ENCODE measurements around the gene IVL. TPM values are rescaled to one million over a fixed set of nuclear protein-coding genes. Genes with fewer than 3 reads are reported as not detected.

IVL gene
- total RNA-seq, 2 donors from 2014 or later: not detected

DNA sequence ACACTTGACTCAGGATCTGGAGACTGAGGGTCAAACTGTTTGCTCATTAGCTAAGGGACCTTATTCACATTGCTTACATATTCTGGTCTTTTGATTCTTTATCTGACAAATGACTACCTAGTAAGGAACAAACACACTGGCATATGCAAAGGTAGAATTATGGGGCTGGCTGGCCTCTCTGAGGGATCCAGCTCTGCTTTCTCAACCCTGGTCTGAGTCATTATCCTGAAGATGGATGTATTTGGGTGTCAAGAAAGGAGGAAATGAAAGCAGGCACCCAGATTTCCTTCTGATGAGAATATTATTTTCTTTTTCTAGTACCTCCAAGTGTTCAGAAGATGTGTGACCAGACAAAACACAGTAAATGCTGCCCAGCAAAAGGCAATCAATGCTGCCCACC lies 24.3 kb upstream of the IVL start:
- H3K4me1 ChIP-seq (ENCODE audit: control insufficient read depth, insufficient read depth, low read length): no peaks in the 10 kb centered on the region
- H3K9me3 Mint-ChIP-seq: peaks cover 88% of the 10 kb centered on the region

DNA sequence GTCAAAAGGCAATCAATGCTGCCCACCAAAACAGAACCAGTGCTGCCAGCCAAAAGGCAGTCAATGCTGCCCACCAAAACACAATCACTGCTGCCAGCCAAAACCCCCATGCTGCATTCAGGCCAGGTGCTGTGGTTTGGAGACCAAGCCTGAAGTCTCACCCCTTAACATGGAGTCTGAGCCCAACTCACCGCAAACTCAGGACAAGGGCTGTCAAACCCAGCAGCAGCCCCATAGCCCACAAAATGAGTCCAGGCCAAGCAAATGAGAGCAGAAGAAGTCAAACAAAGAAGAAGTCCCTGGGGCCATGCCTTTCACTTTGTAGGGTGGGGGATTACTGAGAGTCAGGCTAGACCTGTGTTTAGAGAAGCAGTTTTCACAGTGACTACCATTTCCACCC lies 23.8 kb upstream of the IVL start:
- Mint-ChIP-seq H3K4me1 (no peaks in the 10 kb centered on the region), H3K9me3 (peaks cover 89% of the 10 kb centered on the region), H3K36me3 (ENCODE audit: low read depth) (no peaks in the 10 kb centered on the region), H3K27me3 (ENCODE audit: insufficient read depth) (peaks cover 3% of the 10 kb centered on the region), H3K4me3 (no peak overlapping the region), H3K27ac (no peak overlapping the region)
- no peak for DNase-seq
- no peaks in the 10 kb centered on the region for H3K27me3 ChIP-seq (ENCODE audit: control insufficient read depth, insufficient read depth, low read length, poor library complexity, severe bottlenecking)
- H3K36me3 ChIP-seq (ENCODE audit: control insufficient read depth, insufficient read depth, low read length): no peaks in the 10 kb centered on the region
- 80 to 91% methylated on average over 1 of the region's 1 CpG for WGBS, 2 experiments (ENCODE audit: insufficient coverage in 1 of 2, insufficient read length in 1 of 2)
- TF ChIP-seq, protein P1, sequence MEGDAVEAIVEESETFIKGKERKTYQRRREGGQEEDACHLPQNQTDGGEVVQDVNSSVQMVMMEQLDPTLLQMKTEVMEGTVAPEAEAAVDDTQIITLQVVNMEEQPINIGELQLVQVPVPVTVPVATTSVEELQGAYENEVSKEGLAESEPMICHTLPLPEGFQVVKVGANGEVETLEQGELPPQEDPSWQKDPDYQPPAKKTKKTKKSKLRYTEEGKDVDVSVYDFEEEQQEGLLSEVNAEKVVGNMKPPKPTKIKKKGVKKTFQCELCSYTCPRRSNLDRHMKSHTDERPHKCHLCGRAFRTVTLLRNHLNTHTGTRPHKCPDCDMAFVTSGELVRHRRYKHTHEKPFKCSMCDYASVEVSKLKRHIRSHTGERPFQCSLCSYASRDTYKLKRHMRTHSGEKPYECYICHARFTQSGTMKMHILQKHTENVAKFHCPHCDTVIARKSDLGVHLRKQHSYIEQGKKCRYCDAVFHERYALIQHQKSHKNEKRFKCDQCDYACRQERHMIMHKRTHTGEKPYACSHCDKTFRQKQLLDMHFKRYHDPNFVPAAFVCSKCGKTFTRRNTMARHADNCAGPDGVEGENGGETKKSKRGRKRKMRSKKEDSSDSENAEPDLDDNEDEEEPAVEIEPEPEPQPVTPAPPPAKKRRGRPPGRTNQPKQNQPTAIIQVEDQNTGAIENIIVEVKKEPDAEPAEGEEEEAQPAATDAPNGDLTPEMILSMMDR (conservative IDR thresholded peaks at IDR 0.05): no peak
- no peak overlapping the region for H3K9ac ChIP-seq (ENCODE audit: extremely low read depth, low read length, poor library complexity, severe bottlenecking)
- H3K9me3 ChIP-seq (ENCODE audit: control insufficient read depth, low read length): peaks cover 41% of the 10 kb centered on the region
- no peak overlapping the region for H3K4me3 ChIP-seq (ENCODE audit: low read length)
- no peaks in the 10 kb centered on the region for H3K4me1 ChIP-seq (ENCODE audit: control insufficient read depth, insufficient read depth, low read length)
- H3K27ac ChIP-seq (ENCODE audit: low read depth, low read length): no peak overlapping the region

More for the DNA sequence above, 24.3 kb upstream of the IVL start:
- H3K27ac ChIP-seq (ENCODE audit: low read depth, low read length): no peak overlapping the region
- H3K36me3 ChIP-seq (ENCODE audit: control insufficient read depth, insufficient read depth, low read length): no peaks in the 10 kb centered on the region
- H3K4me3 ChIP-seq (ENCODE audit: low read length): no peak overlapping the region
- no peaks in the 10 kb centered on the region for H3K27me3 ChIP-seq (ENCODE audit: control insufficient read depth, insufficient read depth, low read length, poor library complexity, severe bottlenecking)
- H3K9me3 ChIP-seq (ENCODE audit: control insufficient read depth, low read length): peaks cover 37% of the 10 kb centered on the region
- DNase-seq: no peak
- Mint-ChIP-seq H3K4me3 (no peak overlapping the region), H3K36me3 (ENCODE audit: low read depth) (no peaks in the 10 kb centered on the region), H3K27ac (no peak overlapping the region), H3K4me1 (no peaks in the 10 kb centered on the region), H3K27me3 (ENCODE audit: insufficient read depth) (peaks cover 3% of the 10 kb centered on the region)
- TF ChIP-seq, protein P1 (conservative IDR thresholded peaks at IDR 0.05): no peak
- H3K9ac ChIP-seq (ENCODE audit: extremely low read depth, low read length, poor library complexity, severe bottlenecking): no peak overlapping the region

DNA sequence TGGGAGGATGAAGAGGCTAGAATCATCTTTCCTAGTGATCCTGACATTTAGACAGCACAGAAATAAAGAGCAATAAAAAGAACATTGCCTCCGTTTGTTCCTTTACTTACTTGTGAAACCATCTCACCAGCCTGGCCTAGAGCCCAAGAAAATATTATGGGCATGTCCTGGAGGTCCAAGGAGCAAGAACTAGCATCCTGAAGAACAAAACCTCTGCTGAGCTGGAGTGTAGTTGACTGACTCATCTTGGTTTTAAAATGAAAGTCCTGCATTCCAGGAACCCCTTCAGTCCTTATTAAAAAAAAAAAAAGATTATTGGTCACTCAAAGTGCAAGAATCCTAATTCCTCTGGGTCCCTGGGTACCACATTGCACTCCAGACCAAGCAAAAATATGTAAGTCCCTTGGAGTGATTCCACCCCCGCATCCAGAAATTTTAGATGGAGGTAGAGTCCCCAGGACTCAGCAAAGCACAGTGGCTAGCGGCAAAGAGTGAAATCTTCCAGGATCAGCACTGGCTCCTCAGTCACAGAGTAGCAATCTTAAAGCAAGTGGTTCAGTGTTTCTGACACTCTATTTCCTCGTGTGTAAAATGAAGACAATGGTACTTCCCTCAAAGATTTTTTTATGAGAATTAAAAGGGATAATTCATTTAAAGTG lies 23.3 kb upstream of the IVL start:
- WGBS, 2 experiments (ENCODE audit: insufficient coverage in 1 of 2, insufficient read length in 1 of 2): 55 to 59% methylated on average over 2 to 4 of the region's 4 CpGs
- no peak for DNase-seq
- Histone ChIP-seq H3K27me3 (ENCODE audit: control insufficient read depth, insufficient read depth, low read length, poor library complexity, severe bottlenecking) (no peaks in the 10 kb centered on the region), H3K27ac (ENCODE audit: low read depth, low read length) (no peak overlapping the region), H3K4me3 (ENCODE audit: low read length) (no peak overlapping the region), H3K9me3 (ENCODE audit: control insufficient read depth, low read length) (peaks cover 42% of the 10 kb centered on the region), H3K36me3 (ENCODE audit: control insufficient read depth, insufficient read depth, low read length) (no peaks in the 10 kb centered on the region), H3K4me1 (ENCODE audit: control insufficient read depth, insufficient read depth, low read length) (no peaks in the 10 kb centered on the region), H3K9ac (ENCODE audit: extremely low read depth, low read length, poor library complexity, severe bottlenecking) (no peak overlapping the region)
- no peak overlapping the region for H3K4me3 Mint-ChIP-seq
- no peak overlapping the region for H3K27ac Mint-ChIP-seq
- H3K36me3 Mint-ChIP-seq (ENCODE audit: low read depth): no peaks in the 10 kb centered on the region
- peaks cover 89% of the 10 kb centered on the region for H3K9me3 Mint-ChIP-seq
- TF ChIP-seq, protein P1 (conservative IDR thresholded peaks at IDR 0.05): no peak
- H3K27me3 Mint-ChIP-seq (ENCODE audit: insufficient read depth): peaks cover 3% of the 10 kb centered on the region
- H3K4me1 Mint-ChIP-seq: no peaks in the 10 kb centered on the region

All from endodermal cell (in vitro differentiated cells).